K562 (cell line): ENCODE data around the gene KCNMB4. TPM values are rescaled to one million over a fixed set of nuclear protein-coding genes. Genes with fewer than 3 reads are reported as not detected.
A peak's percentile ranks its signal among the peaks of the same experiment; 100 is the strongest.

Experiments
- ATAC-seq: fragments of 200-7000 bp; cut with Tn5 transposase; 3 replicates; pipeline ENCODE4 v1.9.1; 2020; ENCODE audit warnings: moderate library complexity
- BruUV-seq: library from RNA; stranded (reverse); fragments of 400-500 nt; replicated peaks from 2 replicates; lab custom pipeline; 2021; lab: Mats Ljungman, UMichigan
- CTCF ChIA-PET: fragments of 300-600 bp; formaldehyde crosslinking; extraction: SDS; loops from one replicate; lab custom pipeline; 2021; ENCODE audit warnings: low intra/inter-chr PET ratio; lab: Yijun Ruan, JAX
- POLR2A ChIA-PET: fragments of 300-600, 350-650 bp; sonication (Branson Sonifier 250); formaldehyde crosslinking; extraction: SDS; loops from one replicate; lab custom pipeline; 2021; ENCODE audit warnings: antibody characterized with exemption, inconsistent platforms; lab: Yijun Ruan, JAX
- DNase-seq, 4 experiments: peaks; one replicate each; pipeline versions ENCODE4 v3.0.0 to v3.0.0-alpha.2; 2011 to 2018; ENCODE audit warnings: low spot score in 3 of 4, mixed read lengths in 3 of 4; ENCODE audit errors: extremely low read depth in 1 of 4
- FAIRE-seq: peaks from 2 replicates; lab custom pipeline; 2011; peaks lifted over from hg19 to GRCh38; lab: Jason Lieb, UNC
- H2AFZ ChIP-seq: 2 replicates; pipeline ENCODE4 v1.6.0; 2011; ENCODE audit warnings: low read depth, low read length, control low read depth, inconsistent platforms
- H3K27ac ChIP-seq: fragments of 200-600 bp; 3 replicates; pipeline ENCODE4 v1.8.0; 2011; ENCODE audit warnings: low read depth, mild to moderate bottlenecking, control low read depth, inconsistent platforms, low read length, moderate library complexity, mixed read lengths; ENCODE audit errors: extremely low read depth
- H3K27me3 ChIP-seq, 2 experiments: fragments of 300-600 bp in 1 of 2; 2 replicates in 1 of 2; 3 replicates in 1 of 2; pipeline versions ENCODE4 v1.6.0 to v1.8.0; 2011; ENCODE audit warnings: inconsistent platforms in 2 of 2, low read length in 2 of 2, mild to moderate bottlenecking in 1 of 2, mixed read lengths in 1 of 2, moderate library complexity in 1 of 2; ENCODE audit not compliant: control insufficient read depth in 2 of 2, insufficient read depth in 2 of 2
- H3K36me3 ChIP-seq: fragments of 300-600 bp; 3 replicates; pipeline ENCODE4 v1.8.0; 2011; ENCODE audit warnings: mild to moderate bottlenecking, low read length, inconsistent platforms; ENCODE audit not compliant: control insufficient read depth, insufficient read depth
- H3K4me1 ChIP-seq, 2 experiments: fragments of 200-600 bp in 1 of 2; replicated peaks in 1 of 2; 2 replicates in 1 of 2; 3 replicates in 1 of 2; pipeline versions ENCODE4 v1.5.1 to v1.8.0; 2011; ENCODE audit warnings: inconsistent platforms in 2 of 2, low read length in 2 of 2, mild to moderate bottlenecking in 1 of 2, mixed read lengths in 1 of 2, moderate library complexity in 1 of 2; ENCODE audit not compliant: control insufficient read depth in 2 of 2, insufficient read depth in 2 of 2
- H3K4me2 ChIP-seq: 2 replicates; pipeline ENCODE4 v1.6.1; 2011; ENCODE audit warnings: low read length, control low read depth, inconsistent platforms, mixed read lengths; ENCODE audit not compliant: insufficient read depth
- H3K4me3 ChIP-seq: fragments of 200-600 bp; sonication (generic), shearing (Covaris generic); 2 replicates; pipeline ENCODE4 v1.5.1; 2016; ENCODE audit warnings: control low read depth, inconsistent platforms
- H3K79me2 ChIP-seq: fragments of 200-600 bp; 3 replicates; pipeline ENCODE4 v1.8.0; 2011; ENCODE audit warnings: low read length, inconsistent platforms; ENCODE audit not compliant: control insufficient read depth, insufficient read depth
- H3K9ac ChIP-seq, 2 experiments: 2 replicates each; pipeline versions ENCODE4 v1.6.0 to v1.6.1; 2011; ENCODE audit warnings: low read depth in 2 of 2, low read length in 2 of 2, control low read depth in 1 of 2, inconsistent platforms in 1 of 2, mild to moderate bottlenecking in 1 of 2, mixed read lengths in 1 of 2; ENCODE audit not compliant: insufficient read depth in 1 of 2
- H3K9me1 ChIP-seq: one replicate; pipeline ENCODE4 v1.6.0; 2011; ENCODE audit warnings: inconsistent platforms, mild to moderate bottlenecking, low read length, moderate library complexity; ENCODE audit not compliant: control insufficient read depth, insufficient read depth
- H3K9me3 ChIP-seq: replicated peaks from 2 replicates; pipeline ENCODE4 v1.5.1; 2011; ENCODE audit warnings: low read depth, low read length, inconsistent platforms; ENCODE audit not compliant: control insufficient read depth, insufficient read depth
- H4K20me1 ChIP-seq: replicated peaks from 2 replicates; pipeline ENCODE4 v1.6.1; 2011; ENCODE audit warnings: low read length, inconsistent platforms, mixed read lengths; ENCODE audit not compliant: control insufficient read depth, insufficient read depth
- ARNT ChIP-seq, 2 experiments: fragments of 450-650 bp; IDR thresholded peaks; 2 replicates each; pipeline ENCODE4 v1.6.1; 2016; ENCODE audit warnings: mild to moderate bottlenecking in 1 of 2
- C11orf30 ChIP-seq: fragments of 450-650 bp; IDR thresholded peaks from 2 replicates; pipeline ENCODE4 v1.6.1; 2016; ENCODE audit warnings: low read depth, mild to moderate bottlenecking
- CHD4 ChIP-seq: fragments of 200-600 bp; sonication (generic); IDR thresholded peaks from 3 replicates; pipeline ENCODE4 v1.6.1; 2012; ENCODE audit warnings: low read depth, mild to moderate bottlenecking, mixed read lengths, low read length, inconsistent platforms; ENCODE audit not compliant: insufficient read depth, insufficient replicate concordance, poor library complexity, severe bottlenecking
- KDM2B ChIP-seq: fragments of 250-450 bp; sonication (Bioruptor Pico); IDR thresholded peaks from 2 replicates; pipeline ENCODE4 v1.8.0; 2021; ENCODE audit warnings: mild to moderate bottlenecking, moderate library complexity
- MAFF ChIP-seq: IDR thresholded peaks from 2 replicates; pipeline ENCODE4 v1.6.1; 2012; ENCODE audit warnings: low read length, improper control_type of control experiment
- MAFG ChIP-seq: fragments of 450-650 bp; conservative IDR thresholded peaks from 2 replicates; pipeline ENCODE4 v1.6.1; 2016; ENCODE audit warnings: missing genetic modification characterization, missing compliant biosample characterization
- MEF2A ChIP-seq: IDR thresholded peaks from 2 replicates; pipeline ENCODE4 v1.6.1; 2011; ENCODE audit warnings: low read depth, mild to moderate bottlenecking, low read length, moderate library complexity; ENCODE audit not compliant: control insufficient read depth
- NFE2 ChIP-seq: IDR thresholded peaks from 2 replicates; pipeline ENCODE4 v1.6.1; 2014; ENCODE audit warnings: antibody characterized with exemption, low read depth
- NFE2L1 ChIP-seq: fragments of 450-650 bp; IDR thresholded peaks from 2 replicates; pipeline ENCODE4 v1.6.1; 2016; ENCODE audit warnings: missing genetic modification characterization, low read depth, mild to moderate bottlenecking, missing compliant biosample characterization, moderate library complexity, borderline replicate concordance
- SMARCA4 ChIP-seq: fragments of 450-650 bp; IDR thresholded peaks from 2 replicates; pipeline ENCODE4 v1.6.1; 2016
- in situ Hi-C: fragments of 300-500 bp; cut with MboI; formaldehyde crosslinking; loops from 4 replicates; pipeline ENCODE4 v1.15.0; 2018; ENCODE audit warnings: inconsistent platforms, mixed read lengths
- intact Hi-C: fragments of 100-400 bp; cut with micrococcal nuclease; formaldehyde crosslinking; loops from 2 replicates; pipeline ENCODE4 v1.14.2; 2022
- polyA plus RNA-seq, 8 experiments: library from polyadenylated mRNA; depleted of rRNA in 4 of 8; stranded (reverse) in 5 of 8; unstranded in 3 of 8; fragments of >200 nt; fragmentation: Nextera tagmentation in 2 of 8; fragmentation: Illumina TruSeq in 1 of 8; extraction: Ambion mirVana in 2 of 8; extraction: Trizol in 1 of 8; gene quantifications; 2 replicates each; pipeline versions ENCODE4 v1.2.1 to v1.2.3, GENCODE V29; 2011 to 2014; ENCODE audit warnings: inconsistent platforms in 1 of 8, missing spikeins in 1 of 8
- total RNA-seq, 7 experiments: library from RNA; depleted of rRNA in 6 of 7; stranded (reverse); fragments of >200 nt in 6 of 7; fragmentation: Illumina TruSeq in 2 of 7; extraction: Trizol in 2 of 7; gene quantifications; 2 replicates each; pipeline versions ENCODE4 v1.2.1 to v1.2.3, GENCODE V29; 2011 to 2021; ENCODE audit warnings: low replicate concordance in 1 of 7
- TF ChIP-seq, protein P1 (sequence below): sonication (generic); formaldehyde crosslinking; IDR thresholded peaks from 2 replicates; pipeline ENCODE4 v1.8.0; 2022; ENCODE audit warnings: mild to moderate bottlenecking, missing genetic modification reagents
- TF ChIP-seq, protein P2 (sequence below): IDR thresholded peaks from 2 replicates; pipeline ENCODE4 v1.6.1; 2012; ENCODE audit warnings: low read depth, low read length, improper control_type of control experiment, borderline replicate concordance

KCNMB4 gene
- total and polyA plus RNA-seq, 9 of the 15 experiments (the other 6 are each of a cell fraction or from before 2014, with no cell fraction given), result 0.01 to 0.14 (median 0.06) TPM; not detected in 1

DNA sequence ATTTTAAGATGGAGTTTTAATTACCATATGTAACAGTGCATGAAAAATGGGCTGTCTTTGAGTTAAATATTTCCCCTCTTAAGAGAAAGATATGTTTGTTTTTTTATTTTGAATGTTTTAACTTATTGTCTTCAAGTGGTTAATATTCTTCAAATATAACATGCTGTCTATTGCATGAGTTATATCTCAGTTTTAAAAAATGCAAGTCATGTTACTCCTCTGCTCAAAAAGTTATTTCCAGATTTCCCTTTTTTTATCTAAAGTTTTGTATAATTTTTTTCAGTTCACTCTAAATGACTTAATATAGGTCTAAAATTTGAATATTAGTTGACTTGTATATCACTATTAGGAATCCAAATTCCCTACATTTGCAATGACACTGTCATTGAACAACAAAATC is 5.9 kb upstream of the KCNMB4 start:
- CTCF ChIA-PET, result no interaction called here
- no peaks in the 10 kb centered on the region for H4K20me1 ChIP-seq
- POLR2A ChIA-PET, result no interaction called here
- H3K9me3 ChIP-seq, result no peaks in the 10 kb centered on the region
- ATAC-seq (no peak), DNase-seq (no peak), FAIRE-seq (no peak)
- H3K4me2 ChIP-seq, result no peak overlapping the region
- no peaks in the 10 kb centered on the region for H3K36me3 ChIP-seq
- H3K9ac ChIP-seq, result no peak overlapping the region
- H3K4me1 ChIP-seq, result peaks cover 1 to 2% of the 10 kb centered on the region in 2 experiments; a peak in 4 of 5 replicates
- intact Hi-C loops (loop anchor here (10.0 kb wide), 1 partner anchor 115 kb away; the partner anchor contains the start of gene CNOT2), in situ Hi-C loops (no loop called here)
- H3K9me1 ChIP-seq, result no peaks in the 10 kb centered on the region
- BruUV-seq, result no TSS peak
- H3K27me3 ChIP-seq, result peaks cover 0 to 6% of the 10 kb centered on the region in 2 experiments; a peak in 2 of 5 replicates
- H2AFZ ChIP-seq, result no peak overlapping the region
- TF ChIP-seq CHD4 (no peak), SMARCA4 (no peak), C11orf30 (peak; percentile 27; the same call in 1 of the 2 replicates), KDM2B (CRISPR knock-in tag) (no peak), ARNT (IDR thresholded peaks at IDR 0.05) (no peak), NFE2L1 (tag) (peak; percentile 70), MEF2A (no peak), NFE2 (peak; percentile 51), MAFF (peak; percentile 42; the same call in 1 of the 2 replicates), MAFG (tag) (peak; percentile 47; the same call in 1 of the 2 replicates)
- TF ChIP-seq, protein P1, sequence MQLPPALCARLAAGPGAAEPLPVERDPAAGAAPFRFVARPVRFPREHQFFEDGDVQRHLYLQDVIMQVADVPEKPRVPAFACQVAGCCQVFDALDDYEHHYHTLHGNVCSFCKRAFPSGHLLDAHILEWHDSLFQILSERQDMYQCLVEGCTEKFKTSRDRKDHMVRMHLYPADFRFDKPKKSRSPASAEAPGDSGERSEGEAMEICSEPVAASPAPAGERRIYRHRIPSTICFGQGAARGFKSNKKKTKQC, result no peak
- TF ChIP-seq, protein P2, sequence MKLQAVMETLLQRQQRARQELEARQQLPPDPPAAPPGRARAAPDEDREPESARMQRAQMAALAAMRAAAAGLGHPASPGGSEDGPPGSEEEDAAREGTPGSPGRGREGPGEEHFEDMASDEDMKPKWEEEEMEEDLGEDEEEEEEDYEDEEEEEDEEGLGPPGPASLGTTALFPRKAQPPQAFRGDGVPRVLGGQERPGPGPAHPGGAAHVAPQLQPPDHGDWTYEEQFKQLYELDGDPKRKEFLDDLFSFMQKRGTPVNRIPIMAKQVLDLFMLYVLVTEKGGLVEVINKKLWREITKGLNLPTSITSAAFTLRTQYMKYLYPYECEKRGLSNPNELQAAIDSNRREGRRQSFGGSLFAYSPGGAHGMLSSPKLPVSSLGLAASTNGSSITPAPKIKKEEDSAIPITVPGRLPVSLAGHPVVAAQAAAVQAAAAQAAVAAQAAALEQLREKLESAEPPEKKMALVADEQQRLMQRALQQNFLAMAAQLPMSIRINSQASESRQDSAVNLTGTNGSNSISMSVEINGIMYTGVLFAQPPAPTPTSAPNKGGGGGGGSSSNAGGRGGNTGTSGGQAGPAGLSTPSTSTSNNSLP, result no peak
- H3K79me2 ChIP-seq, result no peaks in the 10 kb centered on the region
- no peak overlapping the region for H3K27ac ChIP-seq
- H3K4me3 ChIP-seq, result no peak overlapping the region
